Measurements from ENCODE around the gene NAGLU. TPM values are rescaled to one million over a fixed set of nuclear protein-coding genes. Genes with fewer than 3 reads are reported as not detected.

Gene NAGLU
- total and polyA plus RNA-seq, 2 of the 13 experiments (the other 11 are each of a cell fraction or from before 2014, with no cell fraction given) = 28.2 to 40.1 TPM

DNA sequence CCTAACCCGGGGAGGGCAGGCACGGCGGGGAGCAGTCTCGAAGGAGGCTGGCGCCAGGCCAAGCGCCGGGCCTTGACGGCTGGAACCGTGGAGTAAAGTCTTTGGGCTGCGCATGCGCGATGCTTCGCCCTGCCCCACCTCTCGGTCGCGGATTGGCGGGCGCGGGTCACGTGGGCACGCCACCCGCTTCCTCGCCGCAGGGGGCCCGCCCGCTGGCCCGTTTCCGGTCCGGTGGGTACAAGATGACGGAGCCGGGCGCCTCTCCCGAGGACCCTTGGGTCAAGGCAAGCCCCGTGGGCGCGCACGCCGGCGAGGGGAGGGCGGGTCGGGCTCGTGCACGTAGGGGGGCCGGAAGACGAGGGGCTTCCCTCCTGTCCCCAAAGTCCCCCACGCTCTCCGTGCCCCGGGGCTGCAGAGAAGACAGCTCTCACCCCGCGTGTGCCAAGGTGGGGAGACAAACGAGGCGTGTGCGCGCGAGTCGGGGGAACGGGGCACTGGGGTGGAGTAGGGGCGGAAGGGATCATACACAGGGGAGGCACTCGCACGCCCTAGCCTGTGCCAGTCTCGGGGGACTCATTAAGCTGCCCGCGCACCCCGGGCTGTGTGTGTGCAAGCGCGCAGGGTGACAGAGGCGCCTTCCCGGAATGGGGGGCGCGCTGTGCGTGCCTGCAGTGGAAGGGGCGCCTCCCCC is 31.0 kb downstream of the NAGLU start, which contains the start of gene MLX (continued):
- TF ChIP-seq DRAP1 (CRISPR knock-in tag; IDR thresholded peaks at IDR 0.05) = peak; percentile 89; the same call in 1 of the 2 replicates
- TF ChIP-seq, protein P1, sequence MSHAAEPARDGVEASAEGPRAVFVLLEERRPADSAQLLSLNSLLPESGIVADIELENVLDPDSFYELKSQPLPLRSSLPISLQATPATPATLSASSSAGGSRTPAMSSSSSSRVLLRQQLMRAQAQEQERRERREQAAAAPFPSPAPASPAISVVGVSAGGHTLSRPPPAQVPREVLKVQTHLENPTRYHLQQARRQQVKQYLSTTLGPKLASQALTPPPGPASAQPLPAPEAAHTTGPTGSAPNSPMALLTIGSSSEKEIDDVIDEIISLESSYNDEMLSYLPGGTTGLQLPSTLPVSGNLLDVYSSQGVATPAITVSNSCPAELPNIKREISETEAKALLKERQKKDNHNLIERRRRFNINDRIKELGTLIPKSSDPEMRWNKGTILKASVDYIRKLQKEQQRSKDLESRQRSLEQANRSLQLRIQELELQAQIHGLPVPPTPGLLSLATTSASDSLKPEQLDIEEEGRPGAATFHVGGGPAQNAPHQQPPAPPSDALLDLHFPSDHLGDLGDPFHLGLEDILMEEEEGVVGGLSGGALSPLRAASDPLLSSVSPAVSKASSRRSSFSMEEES (CRISPR knock-in tag; IDR thresholded peaks at IDR 0.05) = peak; percentile 54; the same call in 1 of the 2 replicates
- TF ChIP-seq ZNF556 (CRISPR knock-in tag; IDR thresholded peaks at IDR 0.05; ENCODE audit: borderline replicate concordance) = peak; percentile 96
- peak; percentile 80 for TF ChIP-seq HOXA3 (CRISPR knock-in tag; IDR thresholded peaks at IDR 0.05)
- TF ChIP-seq, protein P2, sequence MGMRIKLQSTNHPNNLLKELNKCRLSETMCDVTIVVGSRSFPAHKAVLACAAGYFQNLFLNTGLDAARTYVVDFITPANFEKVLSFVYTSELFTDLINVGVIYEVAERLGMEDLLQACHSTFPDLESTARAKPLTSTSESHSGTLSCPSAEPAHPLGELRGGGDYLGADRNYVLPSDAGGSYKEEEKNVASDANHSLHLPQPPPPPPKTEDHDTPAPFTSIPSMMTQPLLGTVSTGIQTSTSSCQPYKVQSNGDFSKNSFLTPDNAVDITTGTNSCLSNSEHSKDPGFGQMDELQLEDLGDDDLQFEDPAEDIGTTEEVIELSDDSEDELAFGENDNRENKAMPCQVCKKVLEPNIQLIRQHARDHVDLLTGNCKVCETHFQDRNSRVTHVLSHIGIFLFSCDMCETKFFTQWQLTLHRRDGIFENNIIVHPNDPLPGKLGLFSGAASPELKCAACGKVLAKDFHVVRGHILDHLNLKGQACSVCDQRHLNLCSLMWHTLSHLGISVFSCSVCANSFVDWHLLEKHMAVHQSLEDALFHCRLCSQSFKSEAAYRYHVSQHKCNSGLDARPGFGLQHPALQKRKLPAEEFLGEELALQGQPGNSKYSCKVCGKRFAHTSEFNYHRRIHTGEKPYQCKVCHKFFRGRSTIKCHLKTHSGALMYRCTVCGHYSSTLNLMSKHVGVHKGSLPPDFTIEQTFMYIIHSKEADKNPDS (CRISPR knock-in tag; IDR thresholded peaks at IDR 0.05) = peak; percentile 91; the same call in 1 of the 2 replicates
- peak; percentile 74 for TF ChIP-seq RARA (CRISPR knock-in tag; IDR thresholded peaks at IDR 0.05)
- TF ChIP-seq MTA3 (CRISPR knock-in tag; IDR thresholded peaks at IDR 0.05) = no peak
- no peak for TF ChIP-seq ZNF569 (CRISPR knock-in tag; IDR thresholded peaks at IDR 0.05; ENCODE audit: borderline replicate concordance)
- TF ChIP-seq, protein P3, sequence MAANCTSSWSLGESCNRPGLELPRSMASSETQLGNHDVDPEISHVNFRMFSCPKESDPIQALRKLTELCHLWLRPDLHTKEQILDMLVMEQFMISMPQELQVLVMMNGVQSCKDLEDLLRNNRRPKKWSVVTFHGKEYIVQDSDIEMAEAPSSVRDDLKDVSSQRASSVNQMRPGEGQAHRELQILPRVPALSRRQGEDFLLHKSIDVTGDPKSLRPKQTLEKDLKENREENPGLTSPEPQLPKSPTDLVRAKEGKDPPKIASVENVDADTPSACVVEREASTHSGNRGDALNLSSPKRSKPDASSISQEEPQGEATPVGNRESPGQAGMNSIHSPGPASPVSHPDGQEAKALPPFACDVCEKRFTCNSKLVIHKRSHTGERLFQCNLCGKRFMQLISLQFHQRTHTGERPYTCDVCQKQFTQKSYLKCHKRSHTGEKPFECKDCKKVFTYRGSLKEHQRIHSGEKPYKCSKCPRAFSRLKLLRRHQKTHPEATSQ (CRISPR knock-in tag; IDR thresholded peaks at IDR 0.05; ENCODE audit: borderline replicate concordance) = peak; percentile 97; the same call in 1 of the 2 replicates
- peak; percentile 91 for TF ChIP-seq SALL1 (CRISPR knock-in tag; IDR thresholded peaks at IDR 0.05)
- TF ChIP-seq, protein P4, sequence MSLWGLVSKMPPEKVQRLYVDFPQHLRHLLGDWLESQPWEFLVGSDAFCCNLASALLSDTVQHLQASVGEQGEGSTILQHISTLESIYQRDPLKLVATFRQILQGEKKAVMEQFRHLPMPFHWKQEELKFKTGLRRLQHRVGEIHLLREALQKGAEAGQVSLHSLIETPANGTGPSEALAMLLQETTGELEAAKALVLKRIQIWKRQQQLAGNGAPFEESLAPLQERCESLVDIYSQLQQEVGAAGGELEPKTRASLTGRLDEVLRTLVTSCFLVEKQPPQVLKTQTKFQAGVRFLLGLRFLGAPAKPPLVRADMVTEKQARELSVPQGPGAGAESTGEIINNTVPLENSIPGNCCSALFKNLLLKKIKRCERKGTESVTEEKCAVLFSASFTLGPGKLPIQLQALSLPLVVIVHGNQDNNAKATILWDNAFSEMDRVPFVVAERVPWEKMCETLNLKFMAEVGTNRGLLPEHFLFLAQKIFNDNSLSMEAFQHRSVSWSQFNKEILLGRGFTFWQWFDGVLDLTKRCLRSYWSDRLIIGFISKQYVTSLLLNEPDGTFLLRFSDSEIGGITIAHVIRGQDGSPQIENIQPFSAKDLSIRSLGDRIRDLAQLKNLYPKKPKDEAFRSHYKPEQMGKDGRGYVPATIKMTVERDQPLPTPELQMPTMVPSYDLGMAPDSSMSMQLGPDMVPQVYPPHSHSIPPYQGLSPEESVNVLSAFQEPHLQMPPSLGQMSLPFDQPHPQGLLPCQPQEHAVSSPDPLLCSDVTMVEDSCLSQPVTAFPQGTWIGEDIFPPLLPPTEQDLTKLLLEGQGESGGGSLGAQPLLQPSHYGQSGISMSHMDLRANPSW (CRISPR knock-in tag; IDR thresholded peaks at IDR 0.05; ENCODE audit: borderline replicate concordance) = peak; percentile 80; the same call in 1 of the 2 replicates
- TF ChIP-seq ZIK1 (CRISPR knock-in tag; IDR thresholded peaks at IDR 0.05; ENCODE audit: borderline replicate concordance, low read depth) = peak; percentile 92
- no peak for TF ChIP-seq ZNF362 (CRISPR knock-in tag; IDR thresholded peaks at IDR 0.05; ENCODE audit: borderline replicate concordance)
- peak; percentile 84 for TF ChIP-seq POGZ (CRISPR knock-in tag; IDR thresholded peaks at IDR 0.05)
- TF ChIP-seq SMAD9 (CRISPR knock-in tag; IDR thresholded peaks at IDR 0.05) = peak; percentile 51; the same call in 1 of the 2 replicates
- no peak for TF ChIP-seq ZNF577 (CRISPR knock-in tag; IDR thresholded peaks at IDR 0.05; ENCODE audit: borderline replicate concordance, low read depth)

Data from HepG2 (cell line).